Measurements from ENCODE around the gene ZCRB1.

- TF ChIP-seq CTCF (tag by site-specific recombination; IDR thresholded peaks at IDR 0.05) (no peak), EGR2 (tag by site-specific recombination; IDR thresholded peaks at IDR 0.05; ENCODE audit: low read depth) (no peak), ZNF549 (tag by site-specific recombination; IDR thresholded peaks at IDR 0.05) (no peak), ZNF19 (tag by site-specific recombination; IDR thresholded peaks at IDR 0.05; ENCODE audit: low read depth) (no peak), ZNF24 (tag by site-specific recombination; IDR thresholded peaks at IDR 0.05) (no peak), ZNF704 (tag by site-specific recombination; IDR thresholded peaks at IDR 0.05) (no peak), TRIM28 (IDR thresholded peaks at IDR 0.05; ENCODE audit: borderline replicate concordance, low read length) (no peak)
- TF ChIP-seq, protein P1, sequence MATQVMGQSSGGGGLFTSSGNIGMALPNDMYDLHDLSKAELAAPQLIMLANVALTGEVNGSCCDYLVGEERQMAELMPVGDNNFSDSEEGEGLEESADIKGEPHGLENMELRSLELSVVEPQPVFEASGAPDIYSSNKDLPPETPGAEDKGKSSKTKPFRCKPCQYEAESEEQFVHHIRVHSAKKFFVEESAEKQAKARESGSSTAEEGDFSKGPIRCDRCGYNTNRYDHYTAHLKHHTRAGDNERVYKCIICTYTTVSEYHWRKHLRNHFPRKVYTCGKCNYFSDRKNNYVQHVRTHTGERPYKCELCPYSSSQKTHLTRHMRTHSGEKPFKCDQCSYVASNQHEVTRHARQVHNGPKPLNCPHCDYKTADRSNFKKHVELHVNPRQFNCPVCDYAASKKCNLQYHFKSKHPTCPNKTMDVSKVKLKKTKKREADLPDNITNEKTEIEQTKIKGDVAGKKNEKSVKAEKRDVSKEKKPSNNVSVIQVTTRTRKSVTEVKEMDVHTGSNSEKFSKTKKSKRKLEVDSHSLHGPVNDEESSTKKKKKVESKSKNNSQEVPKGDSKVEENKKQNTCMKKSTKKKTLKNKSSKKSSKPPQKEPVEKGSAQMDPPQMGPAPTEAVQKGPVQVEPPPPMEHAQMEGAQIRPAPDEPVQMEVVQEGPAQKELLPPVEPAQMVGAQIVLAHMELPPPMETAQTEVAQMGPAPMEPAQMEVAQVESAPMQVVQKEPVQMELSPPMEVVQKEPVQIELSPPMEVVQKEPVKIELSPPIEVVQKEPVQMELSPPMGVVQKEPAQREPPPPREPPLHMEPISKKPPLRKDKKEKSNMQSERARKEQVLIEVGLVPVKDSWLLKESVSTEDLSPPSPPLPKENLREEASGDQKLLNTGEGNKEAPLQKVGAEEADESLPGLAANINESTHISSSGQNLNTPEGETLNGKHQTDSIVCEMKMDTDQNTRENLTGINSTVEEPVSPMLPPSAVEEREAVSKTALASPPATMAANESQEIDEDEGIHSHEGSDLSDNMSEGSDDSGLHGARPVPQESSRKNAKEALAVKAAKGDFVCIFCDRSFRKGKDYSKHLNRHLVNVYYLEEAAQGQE (tag by site-specific recombination; IDR thresholded peaks at IDR 0.05) = no peak
These were observed 2.0 kb downstream of the ZCRB1 start for GRCh38 chr12:42323856-42324255.
